OCI-LY7 (cell line): ENCODE measurements around the gene STAU1. TPM values are rescaled to one million over a fixed set of nuclear protein-coding genes. Genes with fewer than 3 reads are reported as not detected.

Source experiments
- BruUV-seq: library from RNA; stranded (reverse); fragments of 400-500 nt; replicated peaks from 2 replicates; lab custom pipeline; 2021; lab: Mats Ljungman, UMichigan
- CTCF ChIA-PET: fragments of 300-600 bp; sonication (Branson Sonifier 250); formaldehyde crosslinking; loops from one replicate; lab custom pipeline; 2022; ENCODE audit warnings: antibody characterized with exemption; ENCODE audit not compliant: unreplicated experiment; lab: Charles Lee
- POLR2A ChIA-PET: fragments of 300-600 bp; sonication (Branson Sonifier 250); formaldehyde crosslinking; loops from one replicate; lab custom pipeline; 2022; ENCODE audit warnings: antibody characterized with exemption; lab: Charles Lee
- DNase-seq: peaks from one replicate; pipeline ENCODE4 v3.0.0-alpha.2; 2015; ENCODE audit warnings: low spot score
- H2AFZ ChIP-seq: fragments of 200-600 bp; sonication (generic), shearing (Covaris generic); 2 replicates; pipeline ENCODE4 v1.6.1; 2014; ENCODE audit warnings: mild to moderate bottlenecking, antibody characterized with exemption, low read length, moderate library complexity
- H3K27ac ChIP-seq: fragments of 200-600 bp; sonication (generic); 2 replicates; pipeline ENCODE4 v1.5.1; 2014; ENCODE audit warnings: mixed run types, low read depth, mild to moderate bottlenecking, moderate library complexity, low read length, inconsistent platforms; ENCODE audit not compliant: poor library complexity, severe bottlenecking
- H3K36me3 ChIP-seq: fragments of 200-600 bp; sonication (generic); 2 replicates; pipeline ENCODE4 v1.6.1; 2014; ENCODE audit warnings: mild to moderate bottlenecking, antibody characterized with exemption, low read length, moderate library complexity, mixed read lengths; ENCODE audit not compliant: insufficient read depth
- H3K4me1 ChIP-seq: fragments of 200-600 bp; sonication (generic); 2 replicates; pipeline ENCODE4 v1.5.1; 2014; ENCODE audit warnings: mild to moderate bottlenecking, low read length; ENCODE audit not compliant: insufficient read depth, poor library complexity, severe bottlenecking
- H3K4me2 ChIP-seq: fragments of 200-600 bp; sonication (generic); 2 replicates; pipeline ENCODE4 v1.6.1; 2014; ENCODE audit warnings: mild to moderate bottlenecking, low read length
- H3K4me3 ChIP-seq: fragments of 200-600 bp; sonication (generic); 2 replicates; pipeline ENCODE4 v1.5.1; 2014; ENCODE audit warnings: mild to moderate bottlenecking, low read depth, low read length; ENCODE audit not compliant: poor library complexity, severe bottlenecking
- H3K79me2 ChIP-seq: fragments of 200-600 bp; sonication (generic); 2 replicates; pipeline ENCODE4 v1.6.1; 2016; ENCODE audit warnings: low read depth, mild to moderate bottlenecking, low read length, moderate library complexity, mixed read lengths; ENCODE audit not compliant: insufficient read depth
- H3K9me2 ChIP-seq: fragments of 200-600 bp; sonication (generic); 2 replicates; pipeline ENCODE4 v1.6.1; 2016; ENCODE audit warnings: mild to moderate bottlenecking, low read length, mixed read lengths; ENCODE audit not compliant: insufficient read depth
- H3K9me3 ChIP-seq: fragments of 200-600 bp; sonication (generic); 2 replicates; pipeline ENCODE4 v1.6.1; 2014; ENCODE audit warnings: mild to moderate bottlenecking, mixed run types, low read length, mixed read lengths
- H4K20me1 ChIP-seq: fragments of 200-600 bp; sonication (generic); 2 replicates; pipeline ENCODE4 v1.6.1; 2014; ENCODE audit warnings: mild to moderate bottlenecking, antibody characterized with exemption, low read length, moderate library complexity, mixed read lengths; ENCODE audit not compliant: insufficient read depth
- EZH2phosphoT487 ChIP-seq: fragments of 200-600 bp; sonication (generic); IDR thresholded peaks from 2 replicates; pipeline ENCODE4 v1.6.1; 2018; ENCODE audit warnings: low read depth, borderline replicate concordance, mild to moderate bottlenecking, mixed run types, antibody characterized with exemption, low read length, moderate library complexity, mixed read lengths
- intact Hi-C: fragments of 100-400 bp; cut with micrococcal nuclease; formaldehyde crosslinking; loops from one replicate; pipeline ENCODE4 v1.10.0; 2022; ENCODE audit not compliant: unreplicated experiment
- total RNA-seq, 2 experiments: library from RNA; depleted of rRNA in 1 of 2; stranded (reverse); fragments of >200 nt in 1 of 2; shearing (Covaris generic) in 1 of 2; gene quantifications; 2 replicates each; pipeline ENCODE4 v1.2.3, GENCODE V29; 2014 to 2022
- TF ChIP-seq, protein P1 (sequence below): fragments of 200-600 bp; sonication (generic); conservative IDR thresholded peaks from 2 replicates; pipeline ENCODE4 v1.5.1; 2014; ENCODE audit warnings: mild to moderate bottlenecking, antibody characterized with exemption, low read length, moderate library complexity, mixed read lengths

Gene STAU1
- total RNA-seq, 2 experiments from 2014 or later: 36.8 to 66.8 TPM

DNA sequence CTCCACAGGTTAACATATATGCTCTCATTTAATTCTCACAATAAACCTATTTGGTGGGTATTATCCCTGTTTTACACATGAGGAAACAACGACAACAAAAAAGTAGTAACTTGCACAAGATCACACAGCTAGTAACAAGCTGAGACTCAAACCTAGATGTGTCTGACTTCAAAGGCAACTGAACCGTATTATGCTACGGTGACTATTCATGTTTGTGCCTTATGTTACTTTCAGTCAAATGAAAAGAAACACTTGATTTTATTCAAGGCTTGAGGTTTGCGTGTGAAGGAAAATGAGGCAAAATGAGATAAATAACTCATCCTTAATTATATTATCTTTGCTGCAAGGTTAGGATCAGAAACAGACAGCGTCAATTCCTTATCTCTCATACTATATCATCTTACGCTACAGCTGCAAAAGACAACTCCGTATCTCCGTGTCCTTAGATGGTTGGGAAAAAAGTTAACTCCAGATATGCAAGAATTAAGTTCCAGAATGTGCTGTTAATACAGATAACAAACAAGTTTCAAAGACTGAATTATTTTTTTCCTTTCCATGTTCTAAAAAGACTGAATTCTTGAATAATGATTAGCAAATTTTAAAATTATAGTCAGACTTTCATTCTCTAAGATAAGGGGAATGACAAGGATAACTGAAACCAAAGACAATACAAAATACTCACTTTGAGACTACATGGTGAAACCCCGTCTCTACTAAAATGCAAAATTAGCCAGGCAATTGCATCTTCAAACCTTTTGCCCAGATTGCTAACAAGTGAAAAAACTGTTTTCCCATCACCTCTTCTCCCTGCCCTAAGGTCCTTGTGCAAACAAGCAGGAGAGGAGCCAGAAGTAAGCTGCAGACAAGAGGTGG lies 27.8 kb downstream of the STAU1 start:
- CTCF ChIA-PET: no interaction called here
- TF ChIP-seq EZH2phosphoT487: no peak
- TF ChIP-seq, protein P1, sequence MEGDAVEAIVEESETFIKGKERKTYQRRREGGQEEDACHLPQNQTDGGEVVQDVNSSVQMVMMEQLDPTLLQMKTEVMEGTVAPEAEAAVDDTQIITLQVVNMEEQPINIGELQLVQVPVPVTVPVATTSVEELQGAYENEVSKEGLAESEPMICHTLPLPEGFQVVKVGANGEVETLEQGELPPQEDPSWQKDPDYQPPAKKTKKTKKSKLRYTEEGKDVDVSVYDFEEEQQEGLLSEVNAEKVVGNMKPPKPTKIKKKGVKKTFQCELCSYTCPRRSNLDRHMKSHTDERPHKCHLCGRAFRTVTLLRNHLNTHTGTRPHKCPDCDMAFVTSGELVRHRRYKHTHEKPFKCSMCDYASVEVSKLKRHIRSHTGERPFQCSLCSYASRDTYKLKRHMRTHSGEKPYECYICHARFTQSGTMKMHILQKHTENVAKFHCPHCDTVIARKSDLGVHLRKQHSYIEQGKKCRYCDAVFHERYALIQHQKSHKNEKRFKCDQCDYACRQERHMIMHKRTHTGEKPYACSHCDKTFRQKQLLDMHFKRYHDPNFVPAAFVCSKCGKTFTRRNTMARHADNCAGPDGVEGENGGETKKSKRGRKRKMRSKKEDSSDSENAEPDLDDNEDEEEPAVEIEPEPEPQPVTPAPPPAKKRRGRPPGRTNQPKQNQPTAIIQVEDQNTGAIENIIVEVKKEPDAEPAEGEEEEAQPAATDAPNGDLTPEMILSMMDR: no peak
- BruUV-seq: TSS peak; percentile 45

DNA sequence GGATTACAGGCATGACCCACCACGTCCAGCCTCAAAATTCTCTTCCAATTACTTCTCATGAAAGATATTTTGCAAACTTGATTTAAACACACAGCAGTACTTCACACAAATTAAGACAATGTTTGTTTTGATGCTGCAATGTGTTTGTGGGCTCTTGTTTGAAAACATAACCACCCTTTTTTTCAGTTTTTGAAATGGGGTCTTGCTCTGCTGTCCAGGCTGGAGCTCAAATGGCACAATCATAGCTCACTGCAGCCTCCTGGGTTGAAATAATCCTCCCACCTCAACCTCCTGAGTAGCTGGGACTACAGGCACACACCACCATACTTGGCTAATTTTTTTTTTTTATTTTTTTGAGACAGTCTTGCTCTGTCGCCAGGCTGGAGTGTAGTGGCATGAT lies 31.0 kb downstream of the STAU1 start:
- no TSS peak for BruUV-seq
- POLR2A ChIA-PET: no interaction called here
- CTCF ChIA-PET: no interaction called here
- Histone ChIP-seq H3K27ac (no peak overlapping the region), H3K9me2 (no peaks in the 10 kb centered on the region), H3K4me3 (no peak overlapping the region), H3K79me2 (peaks cover 16% of the 10 kb centered on the region; the same call in 1 of the 2 replicates), H3K36me3 (peaks cover 71% of the 10 kb centered on the region), H4K20me1 (no peaks in the 10 kb centered on the region), H3K4me2 (no peak overlapping the region), H3K9me3 (no peaks in the 10 kb centered on the region), H3K4me1 (no peaks in the 10 kb centered on the region), H2AFZ (no peak overlapping the region)
- intact Hi-C loops: no loop called here
- no peak for DNase-seq
- no peak for TF ChIP-seq EZH2phosphoT487
- TF ChIP-seq, protein P1: no peak

More for the DNA sequence above, 27.8 kb downstream of the STAU1 start:
- Histone ChIP-seq H3K36me3 (peaks cover 70% of the 10 kb centered on the region), H3K4me1 (no peaks in the 10 kb centered on the region), H3K79me2 (peaks cover 17% of the 10 kb centered on the region; the same call in 1 of the 2 replicates), H4K20me1 (no peaks in the 10 kb centered on the region), H3K9me2 (no peaks in the 10 kb centered on the region), H3K9me3 (no peaks in the 10 kb centered on the region), H3K4me3 (no peak overlapping the region), H2AFZ (no peak overlapping the region), H3K4me2 (no peak overlapping the region), H3K27ac (no peak overlapping the region)
- intact Hi-C loops: no loop called here
- POLR2A ChIA-PET: interaction anchor here (0.5 to 0.7 kb wide), 3 partner anchors 10 to 87 kb away, joined by 3 to 4 read pairs (median 4); no protein-coding TSS in a partner anchor
- DNase-seq: no peak

DNA sequence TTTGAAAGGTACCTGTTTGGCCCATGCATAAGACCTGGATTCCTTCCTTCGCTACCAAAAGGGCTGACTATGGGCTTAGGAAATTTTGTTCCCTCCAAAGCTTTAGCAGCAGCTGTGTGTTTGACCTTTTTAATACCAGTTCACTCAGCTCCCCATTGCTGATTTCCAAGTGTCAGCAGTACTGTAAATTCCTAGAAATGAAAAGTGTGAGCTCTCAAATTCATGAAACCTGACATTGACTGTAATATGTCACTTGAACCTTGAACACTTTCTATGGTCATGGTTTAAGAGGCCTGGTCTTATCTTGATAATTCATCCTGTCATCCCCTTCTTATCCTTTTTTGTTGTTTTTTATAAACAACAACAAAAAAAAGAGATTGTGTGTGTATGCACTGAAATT lies 31.7 kb downstream of the STAU1 start:
- BruUV-seq: no TSS peak
- no peak overlapping the region for H3K27ac ChIP-seq
- DNase-seq: no peak
- peaks cover 11% of the 10 kb centered on the region; the same call in 1 of the 2 replicates for H3K79me2 ChIP-seq
- H3K4me1 ChIP-seq: no peaks in the 10 kb centered on the region
- TF ChIP-seq EZH2phosphoT487: no peak
- TF ChIP-seq, protein P1: no peak
- ChIA-PET CTCF (no interaction called here), POLR2A (no interaction called here)
- H3K4me2 ChIP-seq: no peak overlapping the region
- H4K20me1 ChIP-seq: no peaks in the 10 kb centered on the region
- no peak overlapping the region for H3K4me3 ChIP-seq
- H3K9me3 ChIP-seq: no peaks in the 10 kb centered on the region
- intact Hi-C loops: no loop called here
- no peaks in the 10 kb centered on the region for H3K9me2 ChIP-seq
- peaks cover 71% of the 10 kb centered on the region for H3K36me3 ChIP-seq
- no peak overlapping the region for H2AFZ ChIP-seq
